RWPE1 (cell line): ENCODE data around the gene CDCA4.

ENCODE experiments used
- CTCF ChIA-PET: fragments of 350-600 bp; sonication (Branson Sonifier 250); formaldehyde crosslinking; extraction: SDS; loops from one replicate; lab custom pipeline; 2021; lab: Yijun Ruan, JAX
- POLR2A ChIA-PET: fragments of 400-600 bp; formaldehyde crosslinking; extraction: SDS; loops from one replicate; lab custom pipeline; 2020; ENCODE audit warnings: antibody characterized with exemption; ENCODE audit not compliant: low non-redundant PET; lab: Yijun Ruan, JAX
- DNase-seq: peaks from one replicate; pipeline ENCODE4 v3.0.0; 2012; ENCODE audit warnings: low spot score
- H3K27ac ChIP-seq: fragments of 450-650 bp; 2 replicates; pipeline ENCODE4 v1.5.1; 2017
- CTCF ChIP-seq: fragments of 450-650 bp; conservative IDR thresholded peaks from 2 replicates; pipeline ENCODE4 v1.5.1; 2017; ENCODE audit warnings: low read depth, mild to moderate bottlenecking

CDCA4 gene

GRCh38 chr14:105059035-105059924, 38.4 kb upstream of the CDCA4 start:
- peak overlapping the region; percentile 46 for H3K27ac ChIP-seq
- TF ChIP-seq CTCF, result no peak
- ChIA-PET CTCF (interaction anchor here (0.6 to 0.7 kb wide), 2 partner anchors 118 to 164 kb away, joined by 3 to 5 read pairs; no protein-coding TSS in a partner anchor), POLR2A (no interaction called here)
- DNase-seq, result no peak

- POLR2A ChIA-PET, result no interaction called here
- no peak for TF ChIP-seq CTCF
- CTCF ChIA-PET, result no interaction called here
- DNase-seq, result no peak
- H3K27ac ChIP-seq, result peak overlapping the region; percentile 46
These were observed 37.7 kb upstream of the CDCA4 start for GRCh38 chr14:105058521-105059034.

- ChIA-PET POLR2A (no interaction called here), CTCF (interaction anchor here (0.6 kb wide), 1 partner anchor 11 kb away, joined by 3 read pairs; no protein-coding TSS in a partner anchor)
- TF ChIP-seq CTCF, result no peak
- DNase-seq, result no peak
- H3K27ac ChIP-seq, result no peak overlapping the region
These were observed 35.5 kb upstream of the CDCA4 start for GRCh38 chr14:105056303-105056831.

- ChIA-PET CTCF (no interaction called here), POLR2A (no interaction called here)
- TF ChIP-seq CTCF, result no peak
- no peak overlapping the region for H3K27ac ChIP-seq
- DNase-seq, result no peak
These were observed 34.9 kb upstream of the CDCA4 start for GRCh38 chr14:105055736-105056302.

- no peak for TF ChIP-seq CTCF
- CTCF ChIA-PET, result no interaction called here
- DNase-seq, result no peak
- H3K27ac ChIP-seq, result no peak overlapping the region
- POLR2A ChIA-PET, result no interaction called here
These were observed 34.5 kb upstream of the CDCA4 start for GRCh38 chr14:105055334-105055733.

DNA sequence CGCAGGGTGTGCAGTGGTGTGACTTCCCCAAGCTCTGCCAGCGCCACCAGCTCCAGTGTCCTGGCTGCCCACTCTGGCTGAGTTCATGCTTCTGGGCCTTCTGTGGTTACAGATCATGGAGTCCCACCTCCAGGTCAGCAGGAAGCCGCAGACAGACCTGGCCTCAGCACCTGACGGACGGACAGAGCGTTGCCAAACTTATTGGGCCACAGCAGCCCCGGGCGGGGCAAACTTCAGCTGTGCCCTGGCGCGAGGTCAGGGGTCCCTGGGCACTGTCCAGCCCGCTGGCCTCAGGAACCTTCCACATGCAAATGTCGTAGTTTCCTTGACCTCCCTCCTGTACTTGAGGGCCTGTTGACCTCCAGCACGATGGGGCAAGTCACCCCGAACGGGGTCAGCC, 33.1 kb upstream of the CDCA4 start:
- DNase-seq, result no peak
- no peak overlapping the region for H3K27ac ChIP-seq
- CTCF ChIA-PET, result interaction anchor here (1.4 kb wide), 1 partner anchor 8 kb away, joined by 3 read pairs; no protein-coding TSS in a partner anchor
- TF ChIP-seq CTCF, result no peak
- POLR2A ChIA-PET, result no interaction called here
